IMR-90 (cell line): ENCODE measurements around the gene TAS2R42. TPM values are rescaled to one million over a fixed set of nuclear protein-coding genes. Genes with fewer than 3 reads are reported as not detected.
A peak's percentile ranks its signal among the peaks of the same experiment; 100 is the strongest.

Experiments
- ATAC-seq: fragments of 200-7000 bp; cut with Tn5 transposase; 2 replicates; pipeline ENCODE4 v1.9.1; 2020; ENCODE audit warnings: low read depth, mild to moderate bottlenecking, moderate library complexity
- BruUV-seq: library from RNA; stranded (reverse); fragments of 400-500 nt; replicated peaks from 2 replicates; lab custom pipeline; 2021; lab: Mats Ljungman, UMichigan
- CTCF ChIA-PET: fragments of 300-600 bp; formaldehyde crosslinking; extraction: SDS; loops from one replicate; lab custom pipeline; 2021; ENCODE audit warnings: antibody characterized with exemption; lab: Yijun Ruan, JAX
- POLR2A ChIA-PET: fragments of 300-600 bp; sonication (Branson Sonifier 250); formaldehyde crosslinking; loops from one replicate; lab custom pipeline; 2022; ENCODE audit warnings: antibody characterized with exemption; ENCODE audit not compliant: unreplicated experiment; lab: Charles Lee
- DNase-seq: peaks from one replicate; pipeline ENCODE4 v3.0.0; 2013
- H2AFZ ChIP-seq: replicated peaks from 2 replicates; pipeline ENCODE3; 2013; ENCODE audit warnings: low read length, mild to moderate bottlenecking; ENCODE audit not compliant: poor library complexity
- H2AK5ac ChIP-seq: 2 replicates; pipeline ENCODE4 v1.6.1; 2013; ENCODE audit warnings: low read depth, low read length, inconsistent platforms
- H2AK9ac ChIP-seq: replicated peaks from 2 replicates; pipeline ENCODE3; 2013; ENCODE audit warnings: mild to moderate bottlenecking, low read depth, low read length, moderate library complexity; ENCODE audit not compliant: poor library complexity
- H2BK120ac ChIP-seq: 2 replicates; pipeline ENCODE4 v1.6.1; 2013; ENCODE audit warnings: low read depth, low read length, inconsistent platforms
- H2BK15ac ChIP-seq: 3 replicates; pipeline ENCODE4 v1.6.1; 2013; ENCODE audit warnings: low read depth, low read length, inconsistent platforms
- H2BK20ac ChIP-seq: 2 replicates; pipeline ENCODE4 v1.6.1; 2013; ENCODE audit warnings: low read depth, mild to moderate bottlenecking, inconsistent platforms, low read length, moderate library complexity
- H2BK5ac ChIP-seq: 2 replicates; pipeline ENCODE4 v1.6.1; 2013; ENCODE audit warnings: mild to moderate bottlenecking, low read depth, low read length, inconsistent platforms; ENCODE audit not compliant: poor library complexity, severe bottlenecking
- H3K14ac ChIP-seq: replicated peaks from 2 replicates; pipeline ENCODE4 v1.6.1; 2013; ENCODE audit warnings: low read depth, low read length, inconsistent platforms
- H3K18ac ChIP-seq: 2 replicates; pipeline ENCODE4 v1.6.1; 2013; ENCODE audit warnings: low read depth, low read length, control low read depth
- H3K23ac ChIP-seq: 2 replicates; pipeline ENCODE4 v1.6.1; 2013; ENCODE audit warnings: low read depth, low read length, inconsistent platforms
- H3K27ac ChIP-seq: 2 replicates; pipeline ENCODE4 v1.5.1; 2013; ENCODE audit warnings: mild to moderate bottlenecking, control low read depth, low read length; ENCODE audit not compliant: insufficient read depth
- H3K27me3 ChIP-seq: 2 replicates; pipeline ENCODE4 v1.6.1; 2013; ENCODE audit warnings: low read length; ENCODE audit not compliant: control insufficient read depth, insufficient read depth
- H3K36me3 ChIP-seq: 2 replicates; pipeline ENCODE4 v1.6.1; 2013; ENCODE audit warnings: low read length, mixed read lengths; ENCODE audit not compliant: control insufficient read depth, insufficient read depth
- H3K4ac ChIP-seq: 2 replicates; pipeline ENCODE4 v1.6.1; 2013; ENCODE audit warnings: low read depth, low read length, inconsistent platforms
- H3K4me1 ChIP-seq: 2 replicates; pipeline ENCODE4 v1.6.1; 2013; ENCODE audit warnings: low read length, mixed read lengths; ENCODE audit not compliant: control insufficient read depth, insufficient read depth
- H3K4me2 ChIP-seq: 2 replicates; pipeline ENCODE4 v1.6.1; 2013; ENCODE audit warnings: low read depth, mild to moderate bottlenecking, control low read depth, low read length, moderate library complexity
- H3K4me3 ChIP-seq: 2 replicates; pipeline ENCODE4 v1.5.1; 2013; ENCODE audit warnings: low read depth, mild to moderate bottlenecking, control low read depth, low read length, moderate library complexity; ENCODE audit not compliant: insufficient read depth
- H3K56ac ChIP-seq: 2 replicates; pipeline ENCODE4 v1.6.1; 2013; ENCODE audit warnings: low read length, inconsistent platforms; ENCODE audit not compliant: insufficient read depth; ENCODE audit errors: extremely low read depth
- H3K79me1 ChIP-seq, 2 experiments: 2 replicates each; pipeline ENCODE4 v1.6.1; 2013; ENCODE audit warnings: low read length in 2 of 2, inconsistent platforms in 1 of 2, low read depth in 1 of 2
- H3K9ac ChIP-seq: 2 replicates; pipeline ENCODE4 v1.6.1; 2013; ENCODE audit warnings: low read depth, low read length, control low read depth
- H3K9me1 ChIP-seq: 2 replicates; pipeline ENCODE4 v1.6.1; 2013; ENCODE audit warnings: low read length, inconsistent platforms; ENCODE audit not compliant: insufficient read depth
- H3K9me3 ChIP-seq: 2 replicates; pipeline ENCODE4 v1.6.1; 2013; ENCODE audit warnings: low read length; ENCODE audit not compliant: control insufficient read depth, insufficient read depth
- H4K20me1 ChIP-seq: 2 replicates; pipeline ENCODE4 v1.6.1; 2013; ENCODE audit warnings: low read length, inconsistent platforms; ENCODE audit not compliant: insufficient read depth
- H4K5ac ChIP-seq: 2 replicates; pipeline ENCODE4 v1.6.1; 2013; ENCODE audit warnings: mild to moderate bottlenecking, low read depth, low read length, control low read depth
- H4K8ac ChIP-seq, 2 experiments: 2 replicates each; pipeline ENCODE4 v1.6.1; 2013; ENCODE audit warnings: low read depth in 2 of 2, low read length in 2 of 2, control low read depth in 1 of 2, inconsistent platforms in 1 of 2
- H4K91ac ChIP-seq: 2 replicates; pipeline ENCODE4 v1.6.1; 2013; ENCODE audit warnings: low read depth, low read length, inconsistent platforms; ENCODE audit not compliant: insufficient read depth
- CEBPB ChIP-seq: IDR thresholded peaks from 2 replicates; pipeline ENCODE4 v1.6.1; 2012; ENCODE audit warnings: low read depth, low read length, improper control_type of control experiment
- CTCF ChIP-seq: conservative IDR thresholded peaks from 2 replicates; pipeline ENCODE4 v1.5.1; 2012; ENCODE audit warnings: mild to moderate bottlenecking, low read depth, low read length, improper control_type of control experiment
- MAZ ChIP-seq: IDR thresholded peaks from 2 replicates; pipeline ENCODE4 v1.6.1; 2012; ENCODE audit warnings: low read depth, mild to moderate bottlenecking, low read length, improper control_type of control experiment, moderate library complexity, borderline replicate concordance
- MXI1 ChIP-seq: IDR thresholded peaks from 2 replicates; pipeline ENCODE4 v1.6.1; 2012; ENCODE audit warnings: low read depth, mild to moderate bottlenecking, low read length, moderate library complexity, borderline replicate concordance
- POLR2A ChIP-seq: IDR thresholded peaks from 2 replicates; pipeline ENCODE4 v1.6.1; 2012; ENCODE audit warnings: mild to moderate bottlenecking, low read depth, low read length
- WGBS, 2 experiments: methylation state at CpG; one replicate each; pipeline versions ENCODE4 v1.1.5 to v1.1.7; 2013; ENCODE audit warnings: missing lambda C conversion rate in 2 of 2; ENCODE audit not compliant: insufficient read length in 1 of 2; ENCODE audit errors: extremely low coverage in 2 of 2; 5-methylcytosine and 5-hydroxymethylcytosine counted together
- dilution Hi-C: fragments of 300-500 bp; cut with HindIII; formaldehyde crosslinking; loops from one replicate; pipeline ENCODE4 v1.14.3; 2018; ENCODE audit warnings: low sequenced_read_pairs; ENCODE audit not compliant: unreplicated experiment
- in situ Hi-C: fragments of 300-500 bp; cut with MboI; formaldehyde crosslinking; loops from 3 replicates; pipeline ENCODE4 v1.14.3; 2019; ENCODE audit warnings: low sequenced_read_pairs, inconsistent platforms, mixed read lengths
- intact Hi-C: fragments of 100-400 bp; cut with micrococcal nuclease; formaldehyde crosslinking; loops from 2 replicates; pipeline ENCODE4 v1.10.0; 2022
- polyA plus RNA-seq, 3 experiments: library from polyadenylated mRNA; depleted of rRNA; stranded (reverse); fragments of >200 nt; gene quantifications; 2 replicates each; pipeline ENCODE4 v1.2.3, GENCODE V29; 2012; ENCODE audit warnings: low replicate concordance in 1 of 3
- total RNA-seq: library from RNA; depleted of rRNA; stranded (reverse); fragments of >200 nt; gene quantifications from 2 replicates; pipeline ENCODE4 v1.2.3, GENCODE V29; 2012

The TAS2R42 gene
- total and polyA plus RNA-seq, 2 of the 4 experiments (the other 2 are of a cell fraction) = not detected

DNA sequence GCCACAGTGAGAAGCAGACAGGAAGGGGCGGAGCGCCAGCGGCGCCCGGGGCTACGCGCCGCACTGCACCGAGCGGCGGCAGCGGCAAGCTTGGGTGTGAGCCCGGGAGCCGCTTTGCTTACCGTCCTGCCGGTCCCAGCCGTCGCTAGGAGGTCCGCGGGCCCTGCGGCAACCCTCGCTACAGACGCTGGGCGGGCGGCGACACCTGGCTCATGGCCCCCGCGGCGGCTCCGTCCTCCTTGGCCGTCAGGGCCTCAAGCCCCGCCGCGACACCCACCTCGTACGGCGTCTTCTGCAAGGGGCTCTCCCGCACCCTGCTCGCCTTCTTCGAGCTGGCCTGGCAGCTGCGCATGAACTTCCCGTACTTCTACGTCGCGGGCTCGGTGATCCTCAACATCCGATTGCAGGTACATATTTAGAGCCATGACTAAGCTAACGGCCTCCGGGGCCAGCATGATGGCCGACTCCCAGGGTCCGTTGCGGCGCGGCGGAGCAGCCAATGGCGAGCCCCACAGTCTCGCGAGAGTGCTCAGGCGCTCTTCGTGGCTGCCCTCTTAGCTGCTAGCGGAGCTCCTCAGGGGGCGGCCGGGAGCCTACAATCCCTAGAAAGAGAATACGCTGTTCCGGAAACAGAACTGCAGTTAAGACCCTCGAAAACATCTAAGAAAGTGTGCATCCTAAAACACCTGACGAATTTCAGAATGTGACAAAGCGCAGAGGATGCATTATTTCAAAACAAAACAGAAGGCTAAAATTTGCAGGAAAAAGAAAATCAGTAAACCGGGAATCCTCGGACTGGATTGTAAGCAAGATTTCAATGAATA, 15.4 kb downstream of the TAS2R42 start, which contains the start of gene SMIM10L1:
Gene SMIM10L1, plus strand, starts transcription at position 50 of the 824 bp plus-strand sequence. Its CDS starts 163 bp downstream, at position 213.
- peak within 1 kb of the TSS; percentile 97 for H3K18ac ChIP-seq
- TSS peak; percentile 84 for BruUV-seq

More for the DNA sequence above, 15.4 kb downstream of the TAS2R42 start, which contains the start of gene SMIM10L1:
- Histone ChIP-seq H3K79me1 (peaks cover 10 to 63% of the 10 kb centered on the region in 2 experiments), H3K4ac (peak within 1 kb of the TSS; percentile 98), H3K56ac (peak within 1 kb of the TSS; percentile 92), H3K36me3 (peaks cover 2% of the 10 kb centered on the region), H4K5ac (peak within 1 kb of the TSS; percentile 97), H4K91ac (peak within 1 kb of the TSS; percentile 87), H3K14ac (peak within 1 kb of the TSS; percentile 98), H2BK15ac (peak within 1 kb of the TSS; percentile 4; the same call in 1 of the 3 replicates), H3K9ac (peak within 1 kb of the TSS; percentile 99), H2BK20ac (no peak within 1 kb of the TSS), H3K9me3 (no peaks in the 10 kb centered on the region), H2AFZ (peak within 1 kb of the TSS; percentile 99), H4K8ac (peak within 1 kb of the TSS; percentile 81 to 99), H2AK5ac (peak within 1 kb of the TSS; percentile 82; the same call in 1 of the 2 replicates), H3K27ac (peak within 1 kb of the TSS; percentile 98), H3K4me1 (no peaks in the 10 kb centered on the region), H3K23ac (peak within 1 kb of the TSS; percentile 95), H3K4me3 (peak within 1 kb of the TSS; percentile 96), H3K9me1 (peaks cover 5% of the 10 kb centered on the region; the same call in 1 of the 2 replicates), H2BK120ac (peak within 1 kb of the TSS; percentile 82), H2AK9ac (peak within 1 kb of the TSS; percentile 97), H4K20me1 (peaks cover 7% of the 10 kb centered on the region), H3K27me3 (no peaks in the 10 kb centered on the region), H2BK5ac (peak within 1 kb of the TSS; percentile 98), H3K4me2 (peak within 1 kb of the TSS; percentile 99)
- ATAC-seq (peak; percentile 99), DNase-seq (peak; percentile 94)
- ChIA-PET CTCF (interaction anchor here (0.6 to 1.0 kb wide), 5 partner anchors 11 to 421 kb away, joined by 3 read pairs; no protein-coding TSS in a partner anchor), POLR2A (no interaction called here)
- in situ Hi-C loops (no loop called here), intact Hi-C loops (loop anchor here (10.0 kb wide), 1 partner anchor 337 kb away; no protein-coding TSS in a partner anchor), dilution Hi-C loops (no loop called here)
- TF ChIP-seq MXI1 (peak; percentile 47; the same call in 1 of the 2 replicates), POLR2A (peak; percentile 82), MAZ (peak; percentile 19; the same call in 1 of the 2 replicates), CEBPB (no peak), CTCF (0 out of 2 replicates have a peak, but pooled peaks have one; percentile 4)
- WGBS, 2 experiments = 1% methylated on average over 42 of the region's 70 CpGs; no CpG with 5 or more reads in 1 of the 2 experiments
